CD4-positive, CD25-positive, alpha-beta regulatory T cell (primary cell): ENCODE results near the gene MRPS9. TPM values are rescaled to one million over a fixed set of nuclear protein-coding genes. Genes with fewer than 3 reads are reported as not detected.

Source experiments
- ATAC-seq, 2 donors: fragments of 150-1000 bp; cut with Tn5 transposase; one replicate each; pipeline ENCODE4 v1.10.0; 2021; ENCODE audit warnings: low read depth in 2 of 2, moderate number of reproducible peaks in 2 of 2, moderate library complexity in 1 of 2
- DNase-seq, 3 donors: peaks; one replicate each; pipeline versions ENCODE4 v3.0.0 to v3.0.0-alpha.2; 2012 to 2022; ENCODE audit warnings: mixed read lengths in 1 of 3
- H3K27ac ChIP-seq: one replicate; pipeline ENCODE4 v1.7.0; 2013; ENCODE audit warnings: mild to moderate bottlenecking, low read length; ENCODE audit not compliant: insufficient read depth, poor library complexity, severe bottlenecking
- H3K27me3 ChIP-seq: one replicate; pipeline ENCODE4 v1.7.0; 2013; ENCODE audit warnings: low read length; ENCODE audit not compliant: control insufficient read depth, insufficient read depth
- H3K36me3 ChIP-seq: one replicate; pipeline ENCODE4 v1.7.0; 2013; ENCODE audit warnings: mild to moderate bottlenecking, low read length, moderate library complexity; ENCODE audit not compliant: control insufficient read depth, insufficient read depth
- H3K4me1 ChIP-seq: 2 replicates; pipeline ENCODE4 v1.7.0; 2013; ENCODE audit warnings: mild to moderate bottlenecking, low read length; ENCODE audit not compliant: insufficient read depth, control insufficient read depth, poor library complexity, severe bottlenecking
- H3K4me3 ChIP-seq: one replicate; pipeline ENCODE4 v1.7.0; 2013; ENCODE audit warnings: low read depth, mild to moderate bottlenecking, low read length, moderate library complexity
- H3K9me3 ChIP-seq, 2 experiments: 1 replicate in 1 of 2; 2 replicates in 1 of 2; pipeline ENCODE4 v1.7.0; 2013; ENCODE audit warnings: low read length in 2 of 2, mild to moderate bottlenecking in 1 of 2, moderate library complexity in 1 of 2; ENCODE audit not compliant: control insufficient read depth in 2 of 2
- H3K27ac Mint-ChIP-seq, 3 donors: one replicate each; pipeline ENCODE4 v1.8.0; 2020 to 2022; ENCODE audit warnings: mild to moderate bottlenecking in 3 of 3, mixed read lengths in 3 of 3, moderate library complexity in 2 of 3
- H3K27me3 Mint-ChIP-seq: one replicate; pipeline ENCODE4 v1.8.0; 2022; ENCODE audit warnings: mild to moderate bottlenecking, mixed read lengths
- H3K36me3 Mint-ChIP-seq: one replicate; pipeline ENCODE4 v1.8.0; 2020; ENCODE audit warnings: mixed read lengths
- H3K4me1 Mint-ChIP-seq, 4 donors: one replicate each; pipeline ENCODE4 v1.8.0; 2020 to 2022; ENCODE audit warnings: mixed read lengths in 4 of 4, mild to moderate bottlenecking in 1 of 4
- H3K4me3 Mint-ChIP-seq, 4 donors: one replicate each; pipeline ENCODE4 v1.8.0; 2020 to 2022; ENCODE audit warnings: mild to moderate bottlenecking in 4 of 4, mixed read lengths in 4 of 4, moderate library complexity in 3 of 4
- H3K9me3 Mint-ChIP-seq, 7 donors: one replicate each; pipeline ENCODE4 v1.8.0; 2020 to 2022; ENCODE audit warnings: mixed read lengths in 7 of 7, mild to moderate bottlenecking in 3 of 7, moderate library complexity in 2 of 7
- polyA plus RNA-seq, 4 donors: library from polyadenylated mRNA; unstranded; fragments of 300-500 nt; fragmentation: Illumina TruSeq; gene quantifications; one replicate each; pipeline ENCODE4 v1.2.3, GENCODE V29; 2021
- total RNA-seq: library from RNA; stranded (reverse); gene quantifications from one replicate; pipeline ENCODE4 v1.2.3, GENCODE V29; 2022

MRPS9 gene
- total and polyA plus RNA-seq, 5 donors from 2014 or later = 13.2 to 39.6 (median 32.2) TPM

- Histone ChIP-seq H3K36me3 (peaks cover 3% of the 10 kb centered on the region), H3K27me3 (no peaks in the 10 kb centered on the region), H3K4me1 (no peaks in the 10 kb centered on the region), H3K4me3 (no peak overlapping the region), H3K9me3 (no peaks in the 10 kb centered on the region), H3K27ac (no peak overlapping the region)
- H3K4me3 Mint-ChIP-seq = no peak overlapping the region
- H3K27ac Mint-ChIP-seq = peak overlapping the region in 1 of 3 donors; percentile 64
- ATAC-seq = no peak
- no peaks in the 10 kb centered on the region for H3K9me3 Mint-ChIP-seq
- peaks cover 8% of the 10 kb centered on the region for H3K36me3 Mint-ChIP-seq
- DNase-seq = no peak
- peaks cover 0 to 5% (median 0%) of the 10 kb centered on the region in 4 donors for H3K4me1 Mint-ChIP-seq
- H3K27me3 Mint-ChIP-seq = no peaks in the 10 kb centered on the region
Measured at GRCh38 chr2:105112345-105112744, 74.5 kb downstream of the MRPS9 start.

DNA sequence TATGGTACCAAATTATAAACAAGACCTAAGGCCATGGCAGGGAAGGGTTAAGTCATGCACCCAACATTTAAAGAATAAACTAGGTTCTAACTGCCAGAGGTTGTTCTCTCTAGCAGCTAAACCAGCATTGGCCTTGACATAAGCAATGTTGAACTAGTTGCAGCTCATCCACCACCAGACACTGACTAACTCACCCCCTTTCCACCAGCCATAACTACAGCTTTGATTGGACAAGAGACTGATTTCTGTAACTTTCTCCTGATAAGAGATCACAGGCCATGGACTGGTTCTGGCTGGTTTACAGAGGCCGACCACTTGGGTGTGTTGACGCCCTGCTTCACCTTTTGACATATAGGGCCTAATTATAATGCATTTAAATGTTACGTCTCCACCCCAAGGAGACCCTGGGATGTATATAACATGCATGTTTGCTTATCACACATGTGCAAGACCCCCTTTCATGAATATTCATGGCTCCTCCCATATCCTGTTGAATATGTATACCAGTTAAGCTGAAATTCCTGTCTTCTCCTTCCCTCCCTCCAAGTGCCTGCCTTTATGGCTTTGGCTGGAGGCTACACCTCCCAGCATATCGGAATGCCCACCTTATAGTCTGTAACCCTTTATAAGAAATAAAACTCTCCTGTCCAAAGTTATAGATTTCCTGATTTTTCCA, 75.9 kb downstream of the MRPS9 start:
- Mint-ChIP-seq H3K36me3 (peaks cover 2% of the 10 kb centered on the region), H3K4me3 (no peak overlapping the region), H3K4me1 (peaks cover 0 to 5% (median 0%) of the 10 kb centered on the region in 4 donors), H3K9me3 (no peaks in the 10 kb centered on the region), H3K27me3 (no peaks in the 10 kb centered on the region), H3K27ac (no peak overlapping the region)
- Histone ChIP-seq H3K9me3 (no peaks in the 10 kb centered on the region), H3K4me1 (no peaks in the 10 kb centered on the region), H3K27ac (no peak overlapping the region), H3K36me3 (no peaks in the 10 kb centered on the region), H3K4me3 (no peak overlapping the region), H3K27me3 (no peaks in the 10 kb centered on the region)
- DNase-seq = no peak
- no peak for ATAC-seq

DNA sequence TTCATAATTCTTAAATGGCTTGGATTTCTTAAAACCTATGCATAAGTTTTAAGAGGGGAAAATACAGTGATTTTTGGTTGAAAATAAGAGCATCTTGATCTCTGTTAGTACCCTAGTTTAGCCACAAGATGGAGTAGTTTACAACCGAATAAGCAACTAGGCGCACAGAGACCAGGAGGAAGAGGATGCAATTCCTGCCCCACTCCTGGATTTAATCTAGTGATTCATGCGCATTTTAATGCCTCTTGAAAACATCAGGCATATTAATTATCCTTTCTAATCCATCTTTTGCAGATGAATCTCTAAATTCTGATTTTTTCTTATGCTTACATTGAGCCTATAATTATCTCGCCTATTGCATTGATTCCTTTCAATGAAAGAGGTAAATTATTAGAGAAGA, 76.7 kb downstream of the MRPS9 start:
- Histone ChIP-seq H3K36me3 (no peaks in the 10 kb centered on the region), H3K4me3 (no peak overlapping the region), H3K27ac (no peak overlapping the region), H3K27me3 (no peaks in the 10 kb centered on the region), H3K9me3 (no peaks in the 10 kb centered on the region), H3K4me1 (no peaks in the 10 kb centered on the region)
- no peaks in the 10 kb centered on the region for H3K27me3 Mint-ChIP-seq
- no peak overlapping the region for H3K27ac Mint-ChIP-seq
- H3K4me3 Mint-ChIP-seq = no peak overlapping the region
- H3K4me1 Mint-ChIP-seq = peaks cover 0 to 5% (median 0%) of the 10 kb centered on the region in 4 donors
- H3K36me3 Mint-ChIP-seq = peaks cover 3% of the 10 kb centered on the region
- ATAC-seq (no peak), DNase-seq (peak in 2 of 3 donors; percentile 21 to 44)
- no peaks in the 10 kb centered on the region for H3K9me3 Mint-ChIP-seq

- Mint-ChIP-seq H3K9me3 (no peaks in the 10 kb centered on the region), H3K36me3 (peaks cover 3% of the 10 kb centered on the region), H3K4me3 (no peak overlapping the region), H3K27ac (no peak overlapping the region), H3K4me1 (peaks cover 0 to 5% (median 0%) of the 10 kb centered on the region in 4 donors), H3K27me3 (no peaks in the 10 kb centered on the region)
- H3K4me1 ChIP-seq = no peaks in the 10 kb centered on the region
- no peak overlapping the region for H3K27ac ChIP-seq
- DNase-seq (no peak), ATAC-seq (no peak)
- no peaks in the 10 kb centered on the region for H3K36me3 ChIP-seq
- no peaks in the 10 kb centered on the region for H3K9me3 ChIP-seq
- H3K4me3 ChIP-seq = no peak overlapping the region
- H3K27me3 ChIP-seq = no peaks in the 10 kb centered on the region
Measured at GRCh38 chr2:105116348-105116747, 78.5 kb downstream of the MRPS9 start.

DNA sequence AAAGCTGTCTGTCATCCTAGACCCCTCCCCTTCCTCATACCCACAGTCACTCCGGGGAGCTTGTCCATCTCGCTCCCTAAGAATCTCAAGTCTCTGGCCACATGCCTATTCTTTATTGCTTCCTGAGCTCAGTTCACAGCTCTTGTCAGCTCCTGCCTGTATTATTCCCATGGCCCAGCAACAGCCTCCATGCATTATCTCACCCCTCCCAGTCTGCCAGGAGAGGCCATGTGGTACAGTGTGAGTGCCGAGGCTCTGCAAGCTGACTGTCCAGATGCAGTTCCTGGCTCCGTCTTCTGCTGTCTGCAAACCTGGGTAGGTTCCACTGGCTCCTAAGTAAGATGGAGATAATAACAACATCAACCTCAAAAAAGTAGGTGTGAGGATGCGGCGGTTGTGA, 79.7 kb downstream of the MRPS9 start:
- H3K27ac ChIP-seq = no peak overlapping the region
- H3K4me3 Mint-ChIP-seq = no peak overlapping the region
- DNase-seq (no peak), ATAC-seq (no peak)
- H3K36me3 ChIP-seq = no peaks in the 10 kb centered on the region
- H3K27me3 Mint-ChIP-seq = no peaks in the 10 kb centered on the region
- H3K4me3 ChIP-seq = no peak overlapping the region
- H3K27ac Mint-ChIP-seq = peak overlapping the region in 1 of 3 donors; percentile 52
- no peaks in the 10 kb centered on the region for H3K9me3 Mint-ChIP-seq
- no peaks in the 10 kb centered on the region for H3K9me3 ChIP-seq
- no peaks in the 10 kb centered on the region for H3K4me1 ChIP-seq
- no peaks in the 10 kb centered on the region for H3K27me3 ChIP-seq
- peaks cover 0 to 5% (median 0%) of the 10 kb centered on the region in 4 donors for H3K4me1 Mint-ChIP-seq
- peaks cover 3% of the 10 kb centered on the region for H3K36me3 Mint-ChIP-seq

- Histone ChIP-seq H3K4me3 (no peak overlapping the region), H3K4me1 (no peaks in the 10 kb centered on the region), H3K27me3 (no peaks in the 10 kb centered on the region), H3K36me3 (no peaks in the 10 kb centered on the region), H3K9me3 (no peaks in the 10 kb centered on the region), H3K27ac (no peak overlapping the region)
- ATAC-seq (no peak), DNase-seq (no peak)
- Mint-ChIP-seq H3K9me3 (no peaks in the 10 kb centered on the region), H3K27ac (no peak overlapping the region), H3K27me3 (no peaks in the 10 kb centered on the region), H3K4me1 (peaks cover 0 to 5% (median 0%) of the 10 kb centered on the region in 4 donors), H3K36me3 (peaks cover 3% of the 10 kb centered on the region), H3K4me3 (no peak overlapping the region)
Measured at GRCh38 chr2:105118960-105119359, 81.1 kb downstream of the MRPS9 start.

- Histone ChIP-seq H3K27me3 (no peaks in the 10 kb centered on the region), H3K36me3 (no peaks in the 10 kb centered on the region), H3K27ac (no peak overlapping the region), H3K9me3 (no peaks in the 10 kb centered on the region), H3K4me3 (no peak overlapping the region), H3K4me1 (no peaks in the 10 kb centered on the region)
- H3K27me3 Mint-ChIP-seq = peaks cover 11% of the 10 kb centered on the region
- H3K4me3 Mint-ChIP-seq = no peak overlapping the region
- ATAC-seq (no peak), DNase-seq (no peak)
- H3K9me3 Mint-ChIP-seq = no peaks in the 10 kb centered on the region
- no peaks in the 10 kb centered on the region for H3K4me1 Mint-ChIP-seq
- no peak overlapping the region for H3K27ac Mint-ChIP-seq
- peaks cover 3% of the 10 kb centered on the region for H3K36me3 Mint-ChIP-seq
Measured at GRCh38 chr2:105121434-105121833, 83.6 kb downstream of the MRPS9 start.

GRCh38 chr2:105125428-105125827, 87.6 kb downstream of the MRPS9 start:
- ATAC-seq (no peak), DNase-seq (no peak)
- H3K36me3 Mint-ChIP-seq = no peaks in the 10 kb centered on the region
- H3K4me1 ChIP-seq = no peaks in the 10 kb centered on the region
- H3K9me3 ChIP-seq = no peaks in the 10 kb centered on the region
- H3K27me3 ChIP-seq = no peaks in the 10 kb centered on the region
- H3K27ac Mint-ChIP-seq = no peak overlapping the region
- H3K4me1 Mint-ChIP-seq = no peaks in the 10 kb centered on the region
- no peak overlapping the region for H3K4me3 ChIP-seq
- no peaks in the 10 kb centered on the region for H3K36me3 ChIP-seq
- no peaks in the 10 kb centered on the region for H3K9me3 Mint-ChIP-seq
- H3K27me3 Mint-ChIP-seq = peaks cover 20% of the 10 kb centered on the region
- no peak overlapping the region for H3K4me3 Mint-ChIP-seq
- H3K27ac ChIP-seq = no peak overlapping the region
